K562 (cell line): ENCODE measurements around the gene PMM1. TPM values are rescaled to one million over a fixed set of nuclear protein-coding genes. Genes with fewer than 3 reads are reported as not detected.
A peak's percentile ranks its signal among the peaks of the same experiment; 100 is the strongest.

Experiments used
- BCOR ChIP-seq: fragments of 450-650 bp; IDR thresholded peaks from 2 replicates; pipeline ENCODE4 v1.6.1; 2016
- CCNT2 ChIP-seq: IDR thresholded peaks from 2 replicates; pipeline ENCODE4 v1.6.1; 2011; ENCODE audit warnings: borderline replicate concordance, low read depth, mild to moderate bottlenecking, moderate library complexity, mixed read lengths, low read length; ENCODE audit not compliant: insufficient read length; ENCODE audit errors: extremely low read depth
- CEBPB ChIP-seq: fragments of 450-650 bp; IDR thresholded peaks from 2 replicates; pipeline ENCODE4 v1.6.1; 2016; ENCODE audit warnings: missing genetic modification characterization, missing compliant biosample characterization
- CEBPG ChIP-seq, 3 experiments: fragments of 200-800 bp in 1 of 3; sonication (Bioruptor generic) in 1 of 3; sonication (generic) in 1 of 3; formaldehyde crosslinking in 1 of 3; IDR thresholded peaks in 2 of 3; conservative IDR thresholded peaks in 1 of 3; 2 replicates each; pipeline versions ENCODE4 v1.6.1 to v1.8.0; 2016 to 2022; ENCODE audit warnings: missing compliant biosample characterization in 2 of 3, missing genetic modification characterization in 2 of 3, mild to moderate bottlenecking in 1 of 3, missing genetic modification reagents in 1 of 3
- E2F3 ChIP-seq: fragments of 250-450 bp; sonication (Bioruptor Pico); IDR thresholded peaks from 2 replicates; pipeline ENCODE4 v1.4.0; 2020; ENCODE audit warnings: mild to moderate bottlenecking
- GABPB1 ChIP-seq: sonication (generic); formaldehyde crosslinking; IDR thresholded peaks from 2 replicates; pipeline ENCODE4 v1.8.0; 2022; ENCODE audit warnings: mild to moderate bottlenecking, missing genetic modification reagents
- GATA2 ChIP-seq: sonication (generic); formaldehyde crosslinking; IDR thresholded peaks from 2 replicates; pipeline ENCODE4 v1.4.0; 2020; ENCODE audit warnings: mild to moderate bottlenecking, missing genetic modification reagents
- MAFK ChIP-seq: IDR thresholded peaks from 2 replicates; pipeline ENCODE4 v1.6.1; 2011; ENCODE audit warnings: low read length, improper control_type of control experiment
- MAZ ChIP-seq, 2 experiments: fragments of 450-650 bp in 1 of 2; sonication (generic) in 1 of 2; formaldehyde crosslinking; IDR thresholded peaks in 1 of 2; conservative IDR thresholded peaks in 1 of 2; 2 replicates each; pipeline versions ENCODE4 v1.4.0 to v1.5.0; 2020; ENCODE audit warnings: mild to moderate bottlenecking in 1 of 2, missing genetic modification reagents in 1 of 2
- NBN ChIP-seq: fragments of 450-650 bp; IDR thresholded peaks from 2 replicates; pipeline ENCODE4 v1.6.1; 2016; ENCODE audit warnings: low read depth, mild to moderate bottlenecking
- NFIC ChIP-seq: fragments of 450-650 bp; IDR thresholded peaks from 2 replicates; pipeline ENCODE4 v1.6.1; 2017; ENCODE audit warnings: mild to moderate bottlenecking, inconsistent platforms
- RBFOX2 ChIP-seq: fragments of 200-400 bp; formaldehyde crosslinking; IDR thresholded peaks from 2 replicates; pipeline ENCODE4 v1.6.1; 2017; ENCODE audit warnings: low read depth, mild to moderate bottlenecking, low read length, moderate library complexity
- RBM15 ChIP-seq: fragments of 200-400 bp; formaldehyde crosslinking; IDR thresholded peaks from 2 replicates; pipeline ENCODE4 v1.6.1; 2018; ENCODE audit warnings: mild to moderate bottlenecking, low read length, moderate library complexity; ENCODE audit not compliant: insufficient read depth
- RCOR1 ChIP-seq, 2 experiments: IDR thresholded peaks; 2 replicates each; pipeline ENCODE4 v1.6.1; 2012; ENCODE audit warnings: low read depth in 2 of 2, low read length in 2 of 2, borderline replicate concordance in 1 of 2, improper control_type of control experiment in 1 of 2
- SAP30 ChIP-seq: fragments of 200-600 bp; sonication (generic); IDR thresholded peaks from 2 replicates; pipeline ENCODE4 v1.6.1; 2012; ENCODE audit warnings: borderline replicate concordance, low read depth, mild to moderate bottlenecking, moderate library complexity, low read length, control low read depth, inconsistent platforms; ENCODE audit not compliant: insufficient read depth, poor library complexity, severe bottlenecking
- SMAD2 ChIP-seq: fragments of 150-350 bp; IDR thresholded peaks from 2 replicates; pipeline ENCODE4 v1.6.1; 2014; ENCODE audit warnings: low read depth, mild to moderate bottlenecking, low read length
- SUPT5H ChIP-seq: fragments of 450-650 bp; IDR thresholded peaks from 2 replicates; pipeline ENCODE4 v1.6.1; 2016
- TBP ChIP-seq: optimal IDR thresholded peaks from 2 replicates; pipeline ENCODE3; 2011; ENCODE audit warnings: low read depth, low read length, improper control_type of control experiment
- ZNF408 ChIP-seq: fragments of 250-450 bp; sonication (Bioruptor Pico); IDR thresholded peaks from 2 replicates; pipeline ENCODE4 v1.4.0; 2020; ENCODE audit warnings: low read depth, mild to moderate bottlenecking, moderate library complexity
- ZNF764 ChIP-seq: fragments of 250-450 bp; sonication (Bioruptor Pico); IDR thresholded peaks from 2 replicates; pipeline ENCODE4 v1.4.0; 2020; ENCODE audit warnings: low read depth, mild to moderate bottlenecking, moderate library complexity
- polyA plus RNA-seq, 8 experiments: library from polyadenylated mRNA; depleted of rRNA in 4 of 8; stranded (reverse) in 5 of 8; unstranded in 3 of 8; fragments of >200 nt; fragmentation: Nextera tagmentation in 2 of 8; fragmentation: Illumina TruSeq in 1 of 8; extraction: Ambion mirVana in 2 of 8; extraction: Trizol in 1 of 8; gene quantifications; 2 replicates each; pipeline versions ENCODE4 v1.2.1 to v1.2.3, GENCODE V29; 2011 to 2014; ENCODE audit warnings: inconsistent platforms in 1 of 8, missing spikeins in 1 of 8
- total RNA-seq, 7 experiments: library from RNA; depleted of rRNA in 6 of 7; stranded (reverse); fragments of >200 nt in 6 of 7; fragmentation: Illumina TruSeq in 2 of 7; extraction: Trizol in 2 of 7; gene quantifications; 2 replicates each; pipeline versions ENCODE4 v1.2.1 to v1.2.3, GENCODE V29; 2011 to 2021; ENCODE audit warnings: low replicate concordance in 1 of 7
- TF ChIP-seq, protein P1 (sequence below), 2 experiments: fragments of 450-650 bp; conservative IDR thresholded peaks; 2 replicates each; pipeline ENCODE4 v1.6.1; 2017; ENCODE audit warnings: mild to moderate bottlenecking in 2 of 2, moderate library complexity in 2 of 2
- TF ChIP-seq, protein P2 (sequence below): fragments of 450-650 bp; IDR thresholded peaks from 2 replicates; pipeline ENCODE4 v1.6.1; 2016; ENCODE audit warnings: borderline replicate concordance

PMM1 gene
- total and polyA plus RNA-seq, 9 of the 15 experiments (the other 6 are each of a cell fraction or from before 2014, with no cell fraction given) = 10.2 to 31.7 (median 20.3) TPM

DNA sequence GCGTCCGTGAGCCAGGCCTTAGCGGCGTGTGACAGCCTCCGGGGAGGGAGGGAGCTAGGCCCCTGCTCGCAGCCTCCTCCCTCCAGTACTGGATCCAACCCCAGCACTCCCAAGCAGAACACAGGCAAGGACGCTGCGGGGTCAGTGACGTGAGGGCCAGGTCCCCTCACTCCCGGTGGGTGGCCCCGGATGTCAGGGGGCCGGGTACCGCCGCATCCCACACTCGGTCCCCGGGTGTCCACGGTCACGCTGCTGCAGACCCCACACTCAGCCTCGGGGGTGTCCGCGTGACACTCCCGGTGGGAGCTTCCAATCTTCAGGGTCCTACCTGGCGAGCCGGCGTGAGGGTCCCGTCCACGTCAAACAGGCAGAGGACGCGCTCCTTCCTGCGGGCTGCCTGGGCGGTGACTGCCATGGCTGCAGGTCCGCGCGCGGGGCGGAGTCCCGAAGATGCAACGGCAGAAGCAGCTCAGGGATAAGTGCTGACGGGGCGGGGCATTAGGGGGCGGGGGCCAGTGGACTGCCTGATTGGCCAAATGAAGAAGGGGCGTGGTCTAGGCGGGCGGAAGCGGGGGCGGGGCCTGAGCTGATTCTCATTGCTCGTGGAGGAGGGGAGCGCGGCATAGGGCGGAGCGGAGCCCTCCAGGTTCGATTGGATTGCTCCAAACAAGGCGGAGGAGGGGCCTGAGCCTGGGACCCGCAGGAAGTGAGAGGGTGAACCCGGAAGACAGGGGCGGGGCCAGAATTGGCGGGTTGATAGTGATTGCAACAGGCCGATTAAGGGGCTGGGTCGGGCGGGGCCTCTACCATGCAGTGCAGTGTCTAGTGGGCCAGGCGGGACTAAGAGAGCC lies at the start of gene PMM1 (continued):
- peak; percentile 7 for TF ChIP-seq CCNT2
- no peak for TF ChIP-seq RBM15
- TF ChIP-seq MAFK = 0 out of 2 replicates have a peak, but pooled peaks have one; percentile 4
- peak; percentile 84 for TF ChIP-seq CEBPG (CRISPR knock-in tag; IDR thresholded peaks at IDR 0.05)
- peak; percentile 65 to 66 for TF ChIP-seq CEBPG (tag; conservative IDR thresholded peaks at IDR 0.05 in 1 of 2, IDR thresholded peaks at IDR 0.05 in 1 of 2)
- peak; percentile 51 for TF ChIP-seq SUPT5H
- peak; percentile 19; the same call in 1 of the 2 replicates for TF ChIP-seq GABPB1 (CRISPR knock-in tag)
- peak; percentile 55; the same call in 1 of the 2 replicates for TF ChIP-seq E2F3 (CRISPR knock-in tag)
- TF ChIP-seq NBN = no peak
- TF ChIP-seq ZNF764 (CRISPR knock-in tag) = no peak
- TF ChIP-seq BCOR = 0 out of 2 replicates have a peak, but pooled peaks have one; percentile 29
- peak in 1 of 2 experiments; percentile 23; a peak in 1 of 4 replicates for TF ChIP-seq RCOR1 (IDR thresholded peaks at IDR 0.05; ENCODE audit: borderline replicate concordance in 1 of 2, low read depth in 2 of 2, low read length in 2 of 2)
- TF ChIP-seq, protein P1, sequence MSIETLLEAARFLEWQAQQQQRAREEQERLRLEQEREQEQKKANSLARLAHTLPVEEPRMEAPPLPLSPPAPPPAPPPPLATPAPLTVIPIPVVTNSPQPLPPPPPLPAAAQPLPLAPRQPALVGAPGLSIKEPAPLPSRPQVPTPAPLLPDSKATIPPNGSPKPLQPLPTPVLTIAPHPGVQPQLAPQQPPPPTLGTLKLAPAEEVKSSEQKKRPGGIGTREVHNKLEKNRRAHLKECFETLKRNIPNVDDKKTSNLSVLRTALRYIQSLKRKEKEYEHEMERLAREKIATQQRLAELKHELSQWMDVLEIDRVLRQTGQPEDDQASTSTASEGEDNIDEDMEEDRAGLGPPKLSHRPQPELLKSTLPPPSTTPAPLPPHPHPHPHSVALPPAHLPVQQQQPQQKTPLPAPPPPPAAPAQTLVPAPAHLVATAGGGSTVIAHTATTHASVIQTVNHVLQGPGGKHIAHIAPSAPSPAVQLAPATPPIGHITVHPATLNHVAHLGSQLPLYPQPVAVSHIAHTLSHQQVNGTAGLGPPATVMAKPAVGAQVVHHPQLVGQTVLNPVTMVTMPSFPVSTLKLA (conservative IDR thresholded peaks at IDR 0.05) = peak; percentile 28 to 53; a peak in 2 of 4 replicates
- TF ChIP-seq MAZ (CRISPR knock-in tag; conservative IDR thresholded peaks at IDR 0.05 in 1 of 2, IDR thresholded peaks at IDR 0.05 in 1 of 2) = 0 out of 4 replicates have a peak, but pooled peaks have one; percentile 24 to 35
- peak; percentile 86 for TF ChIP-seq RBFOX2
- peak; percentile 77 for TF ChIP-seq SAP30
- TF ChIP-seq GATA2 (CRISPR knock-in tag) = no peak
- peak; percentile 93 for TF ChIP-seq CEBPB (tag)
- TF ChIP-seq ZNF408 (CRISPR knock-in tag) = no peak
- TF ChIP-seq, protein P2, sequence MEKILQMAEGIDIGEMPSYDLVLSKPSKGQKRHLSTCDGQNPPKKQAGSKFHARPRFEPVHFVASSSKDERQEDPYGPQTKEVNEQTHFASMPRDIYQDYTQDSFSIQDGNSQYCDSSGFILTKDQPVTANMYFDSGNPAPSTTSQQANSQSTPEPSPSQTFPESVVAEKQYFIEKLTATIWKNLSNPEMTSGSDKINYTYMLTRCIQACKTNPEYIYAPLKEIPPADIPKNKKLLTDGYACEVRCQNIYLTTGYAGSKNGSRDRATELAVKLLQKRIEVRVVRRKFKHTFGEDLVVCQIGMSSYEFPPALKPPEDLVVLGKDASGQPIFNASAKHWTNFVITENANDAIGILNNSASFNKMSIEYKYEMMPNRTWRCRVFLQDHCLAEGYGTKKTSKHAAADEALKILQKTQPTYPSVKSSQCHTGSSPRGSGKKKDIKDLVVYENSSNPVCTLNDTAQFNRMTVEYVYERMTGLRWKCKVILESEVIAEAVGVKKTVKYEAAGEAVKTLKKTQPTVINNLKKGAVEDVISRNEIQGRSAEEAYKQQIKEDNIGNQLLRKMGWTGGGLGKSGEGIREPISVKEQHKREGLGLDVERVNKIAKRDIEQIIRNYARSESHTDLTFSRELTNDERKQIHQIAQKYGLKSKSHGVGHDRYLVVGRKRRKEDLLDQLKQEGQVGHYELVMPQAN = peak; percentile 75; the same call in 1 of the 2 replicates
- peak; percentile 15; the same call in 1 of the 2 replicates for TF ChIP-seq NFIC
- TF ChIP-seq TBP = peak; percentile 49
- TF ChIP-seq SMAD2 = no peak
